GM21360 (cell line): ENCODE measurements around the gene GUK1.

Source experiments
- ATAC-seq: cut with Tn5 transposase; IDR thresholded peaks from one replicate; pipeline ENCODE4 v1.9.1; 2021; ENCODE audit warnings: mild to moderate bottlenecking, moderate library complexity; ENCODE audit not compliant: unreplicated experiment

Gene GUK1

GRCh38 chr1:228197555-228198147 is 57.6 kb downstream of the GUK1 start:
- ATAC-seq: no peak
